ENCODE data around the gene HYLS1.
"Not testable (repeated sequence)": the region's sequence is repeated elsewhere in the genome, so short reads cannot be mapped to it uniquely, and the experiment has no call there.

Gene HYLS1

GRCh38 chr11:125902927-125903710 is 15.7 kb downstream of the HYLS1 start, which contains the start of gene PUS3:
PUS3 (minus strand) TSS chr11:125903206; CDS start chr11:125896284, 6,922 bp downstream.
- no peak for FAIRE-seq

DNA sequence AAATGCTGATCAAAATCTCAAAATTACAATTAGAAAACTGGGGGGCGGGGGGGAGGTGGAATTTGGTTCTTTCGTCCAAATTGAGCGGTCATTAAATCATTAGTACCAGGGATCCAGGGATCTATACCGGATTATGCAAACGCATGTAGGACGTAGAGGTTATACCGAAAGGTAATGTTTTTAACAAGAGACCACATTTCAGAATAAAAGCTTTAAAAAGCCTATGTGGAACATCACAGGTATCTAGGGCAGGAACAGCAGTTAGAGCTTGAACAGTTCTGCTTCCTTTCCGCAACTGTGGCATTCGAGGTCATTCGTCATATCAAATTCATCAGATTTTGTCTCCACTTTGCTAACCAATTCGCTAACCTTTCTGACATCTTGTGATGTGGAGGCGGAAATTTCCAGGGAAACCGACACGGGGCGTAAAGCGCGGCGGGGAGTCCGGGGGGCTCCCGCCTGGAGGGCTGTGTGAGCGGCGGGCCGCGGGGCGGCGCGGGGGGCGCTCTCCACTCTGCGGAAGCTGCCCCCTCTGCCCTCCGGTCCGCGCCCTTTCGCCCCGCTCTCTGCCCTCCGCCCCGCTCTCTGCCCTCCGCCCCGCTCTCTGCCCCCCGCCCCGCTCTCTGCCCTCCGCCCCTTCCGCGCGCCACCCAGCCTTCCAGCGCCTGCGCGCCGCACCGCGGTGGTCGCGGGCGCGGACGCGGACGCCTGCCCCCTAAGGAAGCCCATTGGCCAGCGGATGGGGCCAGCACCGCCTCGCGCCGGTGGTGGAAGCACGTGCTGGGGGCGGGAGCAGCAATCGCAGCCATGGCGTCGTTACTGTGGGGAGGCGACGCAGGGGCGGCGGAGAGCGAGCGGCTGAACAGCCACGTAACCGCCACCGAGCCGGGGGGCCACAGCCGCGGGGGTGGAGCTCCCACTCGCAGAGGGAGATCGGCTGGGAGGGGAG is 16.5 kb downstream of the HYLS1 start, which contains the start of gene DDX25:
Gene DDX25, plus strand, starts transcription at position 798 of the 949 bp plus-strand sequence. Its CDS starts 10 bp downstream, at position 808.
- DNase-seq (ENCODE audit: low spot score): no peak
- no peak for FAIRE-seq

More at GRCh38 chr11:125902927-125903710, 15.7 kb downstream of the HYLS1 start, which contains the start of gene PUS3:
- peak; percentile 83 for DNase-seq (ENCODE audit: low spot score)

- DNase-seq (ENCODE audit: low spot score) (no peak), FAIRE-seq (no peak)
Measured at GRCh38 chr11:125904678-125905077, 17.2 kb downstream of the HYLS1 start.

- DNase-seq (ENCODE audit: low spot score) (no peak), FAIRE-seq (no peak)
Measured at GRCh38 chr11:125910226-125910849, 22.9 kb downstream of the HYLS1 start.

DNA sequence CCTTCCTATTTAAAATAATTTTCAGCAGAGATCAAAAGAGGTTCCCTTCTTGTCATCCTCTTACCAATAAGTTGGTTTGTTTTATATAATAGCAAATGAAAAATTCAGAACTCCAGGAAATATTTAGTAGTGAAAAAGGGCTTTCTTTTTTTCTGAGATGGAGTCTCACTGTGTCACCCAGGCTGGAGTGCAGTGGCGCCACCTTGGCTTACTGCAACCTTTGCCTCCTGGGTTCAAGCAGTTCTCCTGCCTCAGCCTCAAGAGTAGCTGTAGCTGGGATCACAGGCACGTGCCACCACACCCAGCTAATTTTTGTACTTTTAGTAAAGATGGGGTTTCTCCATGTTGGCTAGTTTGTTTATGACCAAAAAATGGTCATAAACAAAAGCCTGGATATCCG is 27.1 kb downstream of the HYLS1 start:
- FAIRE-seq; DNase-seq (ENCODE audit: low spot score): not testable (repeated sequence)

GRCh38 chr11:125916683-125917347 is 29.3 kb downstream of the HYLS1 start:
- DNase-seq (ENCODE audit: low spot score): no peak
- peak; percentile 73 for FAIRE-seq

GRCh38 chr11:125918140-125918840 is 30.8 kb downstream of the HYLS1 start:
- DNase-seq (ENCODE audit: low spot score) (no peak), FAIRE-seq (no peak)

GRCh38 chr11:125921042-125921441 is 33.6 kb downstream of the HYLS1 start:
- FAIRE-seq (no peak), DNase-seq (ENCODE audit: low spot score) (no peak)

DNA sequence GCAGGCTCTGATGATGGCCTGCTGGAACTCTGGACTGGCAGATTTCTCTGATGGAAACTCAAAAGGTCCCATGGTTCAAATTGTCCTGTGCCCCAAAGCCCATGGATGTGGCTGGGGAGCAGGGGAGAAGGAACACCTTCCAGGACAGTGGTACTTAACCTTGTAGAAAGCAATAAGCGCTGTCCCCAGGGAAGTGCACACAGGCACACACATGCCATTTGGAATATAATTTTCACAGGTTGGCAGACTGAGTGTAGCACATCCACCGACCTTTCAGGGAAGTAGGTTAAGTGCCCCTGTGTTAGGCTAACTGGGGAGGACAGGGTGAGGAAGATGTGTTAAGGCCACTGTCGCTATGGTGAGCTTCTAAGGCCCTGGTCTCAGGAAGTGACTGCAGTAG is 34.7 kb downstream of the HYLS1 start:
- no peak for FAIRE-seq
- no peak for DNase-seq (ENCODE audit: low spot score)

DNA sequence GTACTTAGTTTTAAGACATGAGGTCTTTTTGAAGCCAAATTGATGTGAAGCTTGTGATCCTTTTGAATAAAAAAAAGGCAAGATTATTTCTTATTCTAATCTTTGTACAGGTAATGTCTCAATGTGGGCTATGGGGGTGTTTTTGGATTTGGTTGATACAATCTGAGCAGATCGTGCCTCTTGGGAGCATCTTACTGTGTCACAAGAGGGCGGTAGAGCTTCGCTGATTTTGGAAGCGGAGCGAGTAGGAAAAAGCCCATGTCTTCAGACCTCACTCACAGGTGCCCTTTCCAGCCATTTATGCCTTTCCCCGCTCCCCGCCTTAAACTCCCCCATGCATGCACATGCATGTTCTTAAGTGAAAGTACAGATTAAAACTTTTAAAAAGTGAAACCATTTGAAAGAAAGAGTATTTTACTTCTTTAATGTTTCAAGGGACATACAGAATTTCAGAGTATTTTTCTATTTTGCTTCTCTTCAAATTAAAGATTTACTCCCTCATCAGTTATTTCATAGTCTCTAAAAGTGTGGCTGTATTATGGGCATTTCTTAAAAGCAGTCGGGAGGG is 35.6 kb downstream of the HYLS1 start:
- DNase-seq (ENCODE audit: low spot score): peak; percentile 62
- FAIRE-seq: no peak

DNA sequence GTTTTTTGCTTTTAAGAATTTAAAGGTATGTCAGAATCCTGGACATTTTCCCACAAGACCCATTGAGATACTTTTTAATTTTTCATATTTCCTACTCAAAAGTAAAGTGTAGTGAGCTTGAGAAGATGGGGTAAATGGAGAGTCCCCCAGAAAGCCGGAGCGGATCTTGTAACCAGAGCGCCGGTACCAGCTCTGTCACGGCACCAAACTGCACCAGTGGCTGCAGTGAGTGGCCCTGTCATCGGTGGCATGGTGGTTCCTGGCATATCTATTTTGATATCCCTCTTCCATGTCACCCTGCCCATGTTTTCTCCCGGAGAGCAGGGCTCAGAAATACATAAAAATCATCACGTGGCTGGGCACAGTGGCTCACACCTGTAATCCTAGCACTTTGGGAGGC is 36.2 kb downstream of the HYLS1 start:
- DNase-seq (ENCODE audit: low spot score) (no peak), FAIRE-seq (no peak)

DNA sequence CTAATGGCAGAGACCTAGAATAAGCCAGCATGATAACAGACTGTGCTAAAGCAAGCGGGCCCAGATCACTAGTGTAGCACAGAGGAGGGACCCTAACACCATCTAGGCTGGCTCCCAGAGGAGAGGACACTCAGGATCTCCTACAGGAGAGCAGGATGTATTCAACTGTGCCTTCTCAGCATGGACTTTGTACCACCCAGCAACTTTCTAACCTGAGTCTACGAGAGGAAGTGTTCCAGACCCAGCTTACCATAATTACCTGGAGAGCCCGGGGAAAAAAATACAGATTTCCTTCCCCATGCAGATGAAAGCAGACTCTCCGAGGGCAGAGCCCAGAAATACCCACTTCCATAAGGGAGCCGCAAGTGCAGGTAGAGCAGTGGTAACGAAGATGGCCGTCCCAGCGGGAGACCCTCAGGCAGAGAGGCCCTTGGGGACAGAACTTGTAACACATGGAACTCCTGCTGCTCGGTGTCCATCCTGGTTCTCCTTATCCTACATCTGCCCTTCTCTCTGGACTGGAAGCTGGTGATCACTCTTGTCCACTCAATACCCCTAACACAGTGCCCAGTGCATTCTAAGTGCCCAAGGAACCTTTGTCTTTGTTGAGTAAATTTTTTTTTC is 37.0 kb downstream of the HYLS1 start:
- FAIRE-seq: no peak
- DNase-seq (ENCODE audit: low spot score): no peak

DNA sequence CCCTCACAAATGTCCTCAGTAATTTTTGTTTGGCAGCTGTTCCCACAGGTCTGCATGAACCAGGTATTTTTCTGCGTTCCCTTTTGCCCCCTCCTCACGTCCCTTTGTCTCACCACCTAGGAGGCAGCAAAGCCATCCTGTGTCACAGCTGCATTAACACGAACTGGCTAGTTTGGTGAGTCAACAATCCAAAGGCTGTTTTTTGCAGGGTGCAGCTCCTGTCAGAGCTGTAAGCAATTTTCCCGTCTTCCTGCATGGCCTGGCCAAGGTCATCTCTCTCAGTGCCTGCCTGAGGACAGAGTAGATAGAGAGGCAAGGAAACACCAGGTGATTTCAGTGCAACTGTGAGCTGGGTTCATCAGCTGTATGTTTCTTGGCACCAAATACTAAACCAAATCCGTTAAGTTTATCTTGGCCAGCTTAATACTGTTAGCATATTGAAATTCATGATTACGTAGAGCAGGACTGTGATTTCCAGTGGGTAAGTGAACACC is 37.8 kb downstream of the HYLS1 start:
- DNase-seq (ENCODE audit: low spot score): no peak
- no peak for FAIRE-seq

DNA sequence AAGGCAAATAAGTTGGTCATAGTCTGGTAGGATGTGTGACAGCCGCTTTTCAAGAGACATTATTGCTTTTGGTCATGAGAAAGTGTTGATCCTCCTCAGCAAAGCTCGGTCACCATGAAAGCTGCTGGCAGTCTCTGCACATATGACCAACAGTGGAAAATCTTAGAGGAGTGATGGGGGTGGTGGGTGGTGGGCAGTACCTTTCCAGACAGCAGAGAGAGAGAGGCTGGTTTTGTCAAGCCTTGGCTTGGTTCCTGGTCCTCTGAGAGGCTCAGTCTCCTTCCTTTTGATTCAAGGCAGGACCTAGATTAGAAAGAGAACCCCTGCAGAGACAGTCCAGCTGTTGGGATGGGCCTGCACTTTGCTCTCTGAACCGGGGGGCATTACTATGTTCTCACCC is 38.3 kb downstream of the HYLS1 start:
- FAIRE-seq (no peak), DNase-seq (ENCODE audit: low spot score) (no peak)

- FAIRE-seq (no peak), DNase-seq (ENCODE audit: low spot score) (no peak)
Measured at GRCh38 chr11:125926682-125927081, 39.2 kb downstream of the HYLS1 start.

GRCh38 chr11:125929445-125930075 is 42.1 kb downstream of the HYLS1 start:
- no peak for DNase-seq (ENCODE audit: low spot score)
- FAIRE-seq: no peak

- FAIRE-seq (no peak), DNase-seq (ENCODE audit: low spot score) (no peak)
Measured at GRCh38 chr11:125930076-125930450, 42.6 kb downstream of the HYLS1 start.

GRCh38 chr11:125931116-125931515 is 43.6 kb downstream of the HYLS1 start:
- FAIRE-seq (no peak), DNase-seq (ENCODE audit: low spot score) (no peak)

DNA sequence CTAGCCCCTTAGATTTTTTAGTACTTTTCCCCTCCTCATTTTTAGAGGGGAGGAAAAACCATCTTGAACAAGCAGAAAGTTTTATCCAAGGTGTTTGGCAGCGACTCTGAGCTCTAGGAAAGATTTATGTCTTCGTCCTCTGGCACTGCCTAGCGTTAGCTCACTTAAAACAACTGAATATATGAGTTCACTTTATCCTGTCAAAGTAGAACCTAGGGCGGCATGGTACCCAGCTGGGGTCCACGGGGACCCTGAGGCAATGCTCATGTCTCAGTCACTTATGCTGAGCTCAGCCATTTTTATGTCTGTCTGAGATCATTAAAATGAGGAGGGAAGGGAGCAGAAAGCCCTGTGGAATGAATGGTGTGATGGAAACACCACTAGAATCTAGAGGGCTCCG is 44.2 kb downstream of the HYLS1 start:
- DNase-seq (ENCODE audit: low spot score) (no peak), FAIRE-seq (no peak)
